Gastroesophageal sphincter (tissue), 3 donors: ENCODE results near the gene CACNA1D.

Source experiments
- POLR2AphosphoS5 ChIP-seq: sonication (generic); formaldehyde crosslinking; IDR thresholded peaks from one replicate; pipeline ENCODE4 v1.6.1; 2017; ENCODE audit warnings: antibody characterized with exemption
- TF ChIP-seq, protein P1 (sequence below), 4 experiments: fragments of 200-600 bp in 2 of 4; fragments of 450-650 bp in 2 of 4; sonication (generic) in 1 of 4; IDR thresholded peaks; one replicate each; pipeline ENCODE4 v1.5.1; 2017 to 2019; ENCODE audit warnings: antibody characterized with exemption in 4 of 4, mild to moderate bottlenecking in 2 of 4, moderate library complexity in 2 of 4

- no peak for TF ChIP-seq POLR2AphosphoS5
- TF ChIP-seq, protein P1, sequence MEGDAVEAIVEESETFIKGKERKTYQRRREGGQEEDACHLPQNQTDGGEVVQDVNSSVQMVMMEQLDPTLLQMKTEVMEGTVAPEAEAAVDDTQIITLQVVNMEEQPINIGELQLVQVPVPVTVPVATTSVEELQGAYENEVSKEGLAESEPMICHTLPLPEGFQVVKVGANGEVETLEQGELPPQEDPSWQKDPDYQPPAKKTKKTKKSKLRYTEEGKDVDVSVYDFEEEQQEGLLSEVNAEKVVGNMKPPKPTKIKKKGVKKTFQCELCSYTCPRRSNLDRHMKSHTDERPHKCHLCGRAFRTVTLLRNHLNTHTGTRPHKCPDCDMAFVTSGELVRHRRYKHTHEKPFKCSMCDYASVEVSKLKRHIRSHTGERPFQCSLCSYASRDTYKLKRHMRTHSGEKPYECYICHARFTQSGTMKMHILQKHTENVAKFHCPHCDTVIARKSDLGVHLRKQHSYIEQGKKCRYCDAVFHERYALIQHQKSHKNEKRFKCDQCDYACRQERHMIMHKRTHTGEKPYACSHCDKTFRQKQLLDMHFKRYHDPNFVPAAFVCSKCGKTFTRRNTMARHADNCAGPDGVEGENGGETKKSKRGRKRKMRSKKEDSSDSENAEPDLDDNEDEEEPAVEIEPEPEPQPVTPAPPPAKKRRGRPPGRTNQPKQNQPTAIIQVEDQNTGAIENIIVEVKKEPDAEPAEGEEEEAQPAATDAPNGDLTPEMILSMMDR (IDR thresholded peaks at IDR 0.05) = no peak
These were observed 272.3 kb downstream of the CACNA1D start for GRCh38 chr3:53766706-53767105.
